Fibroblast of mammary gland (primary cell): ENCODE measurements around the gene MYO1G.

Source experiments
- DNase-seq: peaks from one replicate; pipeline ENCODE4 v3.0.0-alpha.2; 2010; ENCODE audit warnings: low read depth
- H3K4me3 ChIP-seq: 2 replicates; pipeline ENCODE4 v1.5.1; 2011; ENCODE audit warnings: low read depth, mild to moderate bottlenecking, low read length, moderate library complexity; ENCODE audit not compliant: control insufficient read depth
- TF ChIP-seq, protein P1 (sequence below): conservative IDR thresholded peaks from 2 replicates; pipeline ENCODE4 v1.5.1; 2011; ENCODE audit warnings: low read depth, low read length, inconsistent platforms; ENCODE audit not compliant: control insufficient read depth, insufficient read depth

The MYO1G gene

DNA sequence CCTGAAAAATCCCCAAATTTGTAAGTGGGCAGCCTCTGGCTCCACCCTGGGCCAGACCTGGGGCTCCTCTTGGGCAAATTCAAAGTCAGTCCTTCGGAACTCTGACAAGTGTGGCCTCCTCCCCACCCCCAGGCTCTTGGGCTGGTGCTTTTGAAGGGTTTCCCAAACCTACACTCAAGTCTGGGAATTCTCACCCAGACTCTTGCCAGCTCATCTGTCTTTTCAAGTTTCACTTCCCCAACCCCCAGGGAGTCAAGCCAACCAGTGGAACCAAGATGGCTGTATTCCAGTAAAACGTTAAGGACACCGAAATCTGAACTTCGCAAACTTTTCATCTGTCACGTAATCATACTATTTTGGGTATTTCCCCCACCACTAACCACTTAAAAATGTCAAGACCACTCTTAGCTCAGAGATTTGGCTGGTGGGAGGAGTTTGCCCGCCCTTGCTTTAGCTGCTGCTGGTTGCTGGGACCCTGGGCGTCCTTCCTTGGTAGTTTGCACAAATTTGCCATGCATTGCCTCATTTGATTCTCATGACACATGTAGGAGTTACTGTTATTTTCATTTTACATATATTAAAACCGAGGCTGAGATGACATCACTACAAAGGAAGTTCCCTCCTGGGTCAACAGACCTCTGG, 1.7 kb upstream of the MYO1G start:
- DNase-seq: peak; percentile 47
- TF ChIP-seq, protein P1, sequence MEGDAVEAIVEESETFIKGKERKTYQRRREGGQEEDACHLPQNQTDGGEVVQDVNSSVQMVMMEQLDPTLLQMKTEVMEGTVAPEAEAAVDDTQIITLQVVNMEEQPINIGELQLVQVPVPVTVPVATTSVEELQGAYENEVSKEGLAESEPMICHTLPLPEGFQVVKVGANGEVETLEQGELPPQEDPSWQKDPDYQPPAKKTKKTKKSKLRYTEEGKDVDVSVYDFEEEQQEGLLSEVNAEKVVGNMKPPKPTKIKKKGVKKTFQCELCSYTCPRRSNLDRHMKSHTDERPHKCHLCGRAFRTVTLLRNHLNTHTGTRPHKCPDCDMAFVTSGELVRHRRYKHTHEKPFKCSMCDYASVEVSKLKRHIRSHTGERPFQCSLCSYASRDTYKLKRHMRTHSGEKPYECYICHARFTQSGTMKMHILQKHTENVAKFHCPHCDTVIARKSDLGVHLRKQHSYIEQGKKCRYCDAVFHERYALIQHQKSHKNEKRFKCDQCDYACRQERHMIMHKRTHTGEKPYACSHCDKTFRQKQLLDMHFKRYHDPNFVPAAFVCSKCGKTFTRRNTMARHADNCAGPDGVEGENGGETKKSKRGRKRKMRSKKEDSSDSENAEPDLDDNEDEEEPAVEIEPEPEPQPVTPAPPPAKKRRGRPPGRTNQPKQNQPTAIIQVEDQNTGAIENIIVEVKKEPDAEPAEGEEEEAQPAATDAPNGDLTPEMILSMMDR: no peak
- H3K4me3 ChIP-seq: no peak overlapping the region

DNA sequence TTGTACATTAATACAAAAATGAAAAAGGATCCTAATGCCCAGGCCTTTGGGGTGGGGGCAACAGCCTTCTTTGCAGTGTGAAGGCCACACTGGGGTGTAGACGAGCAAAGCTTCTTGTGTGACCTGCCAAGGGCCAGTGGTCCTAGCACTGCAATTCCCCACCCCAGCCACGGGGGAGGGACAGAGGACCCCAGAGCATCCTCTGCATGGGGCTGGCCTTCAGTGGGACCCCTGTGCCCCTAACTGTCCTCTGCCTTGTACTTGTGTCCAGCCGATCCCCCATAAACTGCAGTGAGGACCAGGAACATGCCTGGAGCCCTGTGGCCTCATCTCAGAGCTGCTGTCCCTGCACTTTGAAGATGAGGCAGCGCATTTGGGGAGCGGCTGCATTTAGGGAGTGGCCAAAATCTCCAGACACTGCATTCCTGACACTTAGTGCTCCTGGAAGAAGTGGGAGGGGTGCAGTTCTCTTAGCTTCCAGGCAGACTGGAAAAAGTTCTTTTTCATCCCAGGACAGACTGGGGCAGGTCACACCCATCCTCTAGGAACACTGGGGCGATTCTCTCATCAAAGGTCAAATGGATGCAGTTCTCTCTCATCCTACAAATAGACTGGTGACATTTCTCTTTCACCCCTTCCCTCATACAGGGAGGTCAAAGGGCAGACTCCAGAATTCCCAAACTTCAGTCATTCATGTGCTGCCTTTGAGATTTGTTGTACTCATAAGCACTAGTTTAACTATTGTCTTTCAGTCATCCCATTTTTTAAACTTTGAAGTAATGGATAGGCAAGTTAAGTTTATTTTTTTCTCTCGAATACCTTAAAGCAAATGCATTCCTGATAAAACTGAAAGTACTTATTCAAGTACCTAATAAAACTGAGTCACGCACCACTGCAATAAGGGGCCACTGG, 922 bp upstream of the MYO1G start:
- TF ChIP-seq, protein P1: no peak
- no peak for DNase-seq
- H3K4me3 ChIP-seq: no peak overlapping the region

DNA sequence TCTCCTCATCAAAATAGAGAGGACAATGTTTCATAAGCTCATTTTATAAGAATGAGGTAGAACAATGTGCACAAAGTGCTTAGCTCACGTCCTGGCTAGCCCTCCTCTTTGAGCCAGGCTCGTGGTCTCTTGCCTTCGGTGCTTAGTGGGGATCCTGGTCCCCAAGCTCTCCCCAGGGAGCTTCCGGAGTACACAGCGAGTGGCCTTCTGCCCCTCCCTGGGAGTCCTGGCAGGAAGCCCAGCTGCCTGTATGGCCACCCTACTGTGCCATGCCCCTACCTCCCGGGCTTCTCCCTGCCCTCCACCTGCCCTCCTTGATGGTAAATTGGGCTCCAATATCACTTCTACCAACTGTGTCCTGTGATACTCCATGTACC, 868 bp downstream of the MYO1G start:
- no peak for DNase-seq
- TF ChIP-seq, protein P1: no peak
- H3K4me3 ChIP-seq: no peak overlapping the region

DNA sequence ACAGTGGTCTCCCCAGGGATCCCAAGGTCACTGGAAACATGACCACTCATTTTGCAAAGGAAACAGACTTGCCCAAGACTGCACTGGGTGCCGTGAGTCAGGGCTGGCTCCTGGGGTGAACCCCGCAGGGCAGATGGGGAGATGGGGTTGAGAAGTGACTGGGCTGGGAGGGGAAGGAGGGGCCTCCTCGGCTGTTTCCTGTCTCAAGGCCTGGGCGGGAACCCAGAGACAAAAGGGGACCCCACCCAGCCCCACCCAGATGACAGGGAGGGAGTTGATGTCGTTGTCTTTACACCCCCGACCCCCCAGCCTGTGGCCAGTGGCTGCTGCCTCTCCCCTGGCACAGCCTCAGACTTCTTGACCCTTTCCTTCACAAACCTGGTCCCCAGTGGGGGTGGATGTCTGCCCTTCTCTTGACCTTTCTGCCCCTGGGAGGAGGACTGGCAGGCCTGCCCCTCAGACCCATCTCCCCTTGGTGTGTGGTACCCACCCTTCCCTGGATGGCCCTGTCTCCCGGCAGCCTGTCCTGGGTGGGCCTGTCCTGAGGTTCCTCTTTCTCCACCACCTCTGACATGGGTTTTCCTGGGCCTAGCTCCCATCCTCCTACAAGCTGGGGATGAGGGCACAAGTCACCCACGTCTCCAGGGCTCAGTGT, 1.4 kb downstream of the MYO1G start:
- DNase-seq: no peak
- TF ChIP-seq, protein P1: no peak
- no peak overlapping the region for H3K4me3 ChIP-seq

DNA sequence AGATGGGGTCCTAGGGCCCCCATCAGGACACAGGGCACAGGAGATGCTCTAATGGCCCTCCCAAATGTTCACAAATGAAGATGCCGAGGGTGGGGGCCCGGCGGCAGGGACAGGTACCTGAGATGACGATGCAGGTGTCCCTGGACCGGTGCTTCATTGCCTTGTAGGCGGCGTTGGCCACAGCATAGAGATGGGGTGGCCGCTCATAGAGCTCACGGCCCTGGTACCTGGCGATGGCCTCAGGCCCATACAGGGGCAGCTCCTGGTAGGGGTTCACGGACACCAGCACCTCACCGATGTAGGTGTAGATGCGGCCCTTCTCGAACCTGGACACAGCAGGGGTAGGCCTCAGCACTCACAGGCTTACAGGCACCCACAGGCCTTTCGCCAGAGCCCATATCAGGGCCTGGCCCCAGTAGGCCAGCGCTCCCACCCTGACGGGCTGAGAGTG, 2.0 kb downstream of the MYO1G start:
- H3K4me3 ChIP-seq: no peak overlapping the region
- TF ChIP-seq, protein P1: no peak
- no peak for DNase-seq

DNA sequence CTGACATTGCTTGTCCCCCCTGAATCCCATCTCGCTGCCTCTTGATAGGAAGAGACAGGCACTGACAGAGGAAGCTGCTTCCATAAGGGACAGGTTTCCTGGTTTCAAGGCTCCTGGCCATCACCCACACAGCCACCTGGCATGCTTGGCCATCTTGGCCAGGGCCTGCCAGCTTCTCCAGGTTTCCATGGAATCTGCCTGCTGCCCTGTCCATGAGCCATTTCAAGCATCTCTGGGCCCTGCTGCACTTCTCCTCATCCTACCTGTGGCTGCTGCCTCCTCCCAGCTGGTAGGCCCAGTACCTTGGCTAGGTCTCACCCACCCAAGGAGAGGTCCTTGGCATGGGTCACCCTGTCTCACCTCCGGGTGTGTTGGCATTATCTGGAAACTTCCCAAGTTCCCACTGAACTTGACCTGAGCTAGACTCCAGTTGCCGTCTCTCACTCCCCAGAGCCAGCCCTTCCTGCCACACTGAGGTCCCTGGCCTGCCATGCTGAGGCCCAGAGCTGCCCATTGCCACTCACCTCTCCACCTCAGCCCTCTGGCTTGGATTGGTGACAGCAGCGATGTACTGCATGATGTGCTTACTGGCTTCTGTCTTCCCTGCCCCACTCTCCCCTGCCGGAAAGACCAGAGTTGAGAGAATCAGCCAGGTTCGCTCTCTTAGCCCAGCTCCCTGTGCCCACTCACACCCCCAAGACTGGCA, 2.6 kb downstream of the MYO1G start:
- H3K4me3 ChIP-seq: no peak overlapping the region
- TF ChIP-seq, protein P1: no peak
- no peak for DNase-seq
